ENCODE data around the gene ZFP69B.

- TF ChIP-seq, protein P1, sequence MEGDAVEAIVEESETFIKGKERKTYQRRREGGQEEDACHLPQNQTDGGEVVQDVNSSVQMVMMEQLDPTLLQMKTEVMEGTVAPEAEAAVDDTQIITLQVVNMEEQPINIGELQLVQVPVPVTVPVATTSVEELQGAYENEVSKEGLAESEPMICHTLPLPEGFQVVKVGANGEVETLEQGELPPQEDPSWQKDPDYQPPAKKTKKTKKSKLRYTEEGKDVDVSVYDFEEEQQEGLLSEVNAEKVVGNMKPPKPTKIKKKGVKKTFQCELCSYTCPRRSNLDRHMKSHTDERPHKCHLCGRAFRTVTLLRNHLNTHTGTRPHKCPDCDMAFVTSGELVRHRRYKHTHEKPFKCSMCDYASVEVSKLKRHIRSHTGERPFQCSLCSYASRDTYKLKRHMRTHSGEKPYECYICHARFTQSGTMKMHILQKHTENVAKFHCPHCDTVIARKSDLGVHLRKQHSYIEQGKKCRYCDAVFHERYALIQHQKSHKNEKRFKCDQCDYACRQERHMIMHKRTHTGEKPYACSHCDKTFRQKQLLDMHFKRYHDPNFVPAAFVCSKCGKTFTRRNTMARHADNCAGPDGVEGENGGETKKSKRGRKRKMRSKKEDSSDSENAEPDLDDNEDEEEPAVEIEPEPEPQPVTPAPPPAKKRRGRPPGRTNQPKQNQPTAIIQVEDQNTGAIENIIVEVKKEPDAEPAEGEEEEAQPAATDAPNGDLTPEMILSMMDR (IDR thresholded peaks at IDR 0.05): no peak
- TF ChIP-seq POLR2A (IDR thresholded peaks at IDR 0.05): no peak
- no peak for TF ChIP-seq EP300 (IDR thresholded peaks at IDR 0.05)
- TF ChIP-seq POLR2AphosphoS5 (IDR thresholded peaks at IDR 0.05): no peak
Observed at GRCh38 chr1:40416709-40417108, 33.6 kb upstream of the ZFP69B start.

Measured in upper lobe of left lung (tissue), 4 donors.